ENCODE results near the gene NLRP4. TPM values are rescaled to one million over a fixed set of nuclear protein-coding genes. Genes with fewer than 3 reads are reported as not detected.

Gene NLRP4
- total RNA-seq, 4 donors from 2014 or later: not detected

DNA sequence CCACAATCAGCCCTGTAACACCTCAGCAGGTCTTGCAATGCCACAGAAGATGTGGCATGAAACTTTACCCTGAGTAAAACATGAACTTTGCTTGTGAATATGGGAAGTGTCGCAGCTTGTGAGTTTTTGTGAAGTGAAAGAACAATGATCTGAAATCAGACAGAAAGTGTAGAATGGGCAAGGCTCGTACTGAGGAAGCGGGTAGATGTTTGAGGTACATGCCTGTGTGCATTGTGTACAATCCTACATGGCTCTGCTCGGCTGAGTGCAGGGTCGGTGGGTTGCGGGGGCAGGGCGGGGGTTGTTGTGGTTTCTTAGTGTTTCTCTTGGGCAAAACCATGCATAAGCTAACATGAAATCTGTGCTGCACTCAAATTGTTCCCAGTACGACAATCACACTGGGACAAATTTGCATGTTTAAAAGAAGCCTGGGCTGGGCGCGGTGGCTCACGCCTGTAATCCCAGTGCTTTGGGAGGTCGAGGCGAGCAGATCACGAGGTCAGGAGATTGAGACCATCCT is 94.7 kb downstream of the NLRP4 start:
- DNase-seq (ENCODE audit: low spot score) (no peak), ATAC-seq (ENCODE audit: low FRiP score) (no peak)
- TF ChIP-seq, protein P1, sequence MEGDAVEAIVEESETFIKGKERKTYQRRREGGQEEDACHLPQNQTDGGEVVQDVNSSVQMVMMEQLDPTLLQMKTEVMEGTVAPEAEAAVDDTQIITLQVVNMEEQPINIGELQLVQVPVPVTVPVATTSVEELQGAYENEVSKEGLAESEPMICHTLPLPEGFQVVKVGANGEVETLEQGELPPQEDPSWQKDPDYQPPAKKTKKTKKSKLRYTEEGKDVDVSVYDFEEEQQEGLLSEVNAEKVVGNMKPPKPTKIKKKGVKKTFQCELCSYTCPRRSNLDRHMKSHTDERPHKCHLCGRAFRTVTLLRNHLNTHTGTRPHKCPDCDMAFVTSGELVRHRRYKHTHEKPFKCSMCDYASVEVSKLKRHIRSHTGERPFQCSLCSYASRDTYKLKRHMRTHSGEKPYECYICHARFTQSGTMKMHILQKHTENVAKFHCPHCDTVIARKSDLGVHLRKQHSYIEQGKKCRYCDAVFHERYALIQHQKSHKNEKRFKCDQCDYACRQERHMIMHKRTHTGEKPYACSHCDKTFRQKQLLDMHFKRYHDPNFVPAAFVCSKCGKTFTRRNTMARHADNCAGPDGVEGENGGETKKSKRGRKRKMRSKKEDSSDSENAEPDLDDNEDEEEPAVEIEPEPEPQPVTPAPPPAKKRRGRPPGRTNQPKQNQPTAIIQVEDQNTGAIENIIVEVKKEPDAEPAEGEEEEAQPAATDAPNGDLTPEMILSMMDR (IDR thresholded peaks at IDR 0.05): no peak

Other genes with a start within 250 kb of the NLRP4 start
- 1 to 10 TPM; 4.2 to 7.1 (median 5.0) TPM for gene FIZ1, start 237.0 kb upstream of the NLRP4 start, total RNA-seq
- 10 to 100 TPM; 15.6 to 27.5 (median 17.4) TPM for gene ZNF524, start 236.3 kb upstream of the NLRP4 start, total RNA-seq
- 1 to 10 TPM; 2.2 to 6.3 (median 3.8) TPM for gene ZNF865, start 230.9 kb upstream of the NLRP4 start, total RNA-seq
- 1 to 10 TPM; 2.5 to 3.8 (median 3.2) TPM for gene ZNF784, start 212.0 kb upstream of the NLRP4 start, total RNA-seq
- gene ZNF580, start 195.5 kb upstream of the NLRP4 start, total RNA-seq: 10 to 100 TPM; 11.4 to 20.5 (median 13.8) TPM
- 10 to 100 TPM in 3 of 4 donors, 1 to 10 TPM in 1; 9.9 to 15.0 (median 11.9) TPM for gene ZNF581, start 192.9 kb upstream of the NLRP4 start, total RNA-seq
- gene CCDC106, start 188.3 kb upstream of the NLRP4 start, total RNA-seq: 10 to 100 TPM in 3 of 4 donors, 1 to 10 TPM in 1; 9.8 to 15.2 (median 11.0) TPM
- gene U2AF2, start 181.5 kb upstream of the NLRP4 start, total RNA-seq: 100 to 1,000 TPM in 2 of 4 donors, 10 to 100 TPM in 2; 55.2 to 132 (median 86.1) TPM
- 10 to 100 TPM; 56.4 to 82.3 (median 62.0) TPM for gene EPN1, start 161.3 kb upstream of the NLRP4 start, total RNA-seq
- not detected for gene NLRP9, start 98.1 kb upstream of the NLRP4 start, total RNA-seq
- not detected for gene RFPL4A, start 77.4 kb upstream of the NLRP4 start, total RNA-seq
- gene RFPL4AL1, start 67.4 kb upstream of the NLRP4 start, total RNA-seq: not detected
- not detected for gene NLRP11, start 4.5 kb upstream of the NLRP4 start, total RNA-seq
- gene NLRP13, start 95.8 kb downstream of the NLRP4 start, total RNA-seq: not detected
- not detected for gene NLRP8, start 111.3 kb downstream of the NLRP4 start, total RNA-seq
- not detected for gene NLRP5, start 150.2 kb downstream of the NLRP4 start, total RNA-seq